Amniotic epithelial cell (primary cell): ENCODE results near the gene LHFPL2.
A peak's percentile ranks its signal among the peaks of the same experiment; 100 is the strongest.

Experiments
- DNase-seq: peaks from one replicate; pipeline ENCODE4 v3.0.0-alpha.2; 2010; ENCODE audit warnings: low read depth

LHFPL2 gene

GRCh38 chr5:78522476-78523260 is 125.9 kb downstream of the LHFPL2 start:
- DNase-seq, result peak; percentile 76

DNA sequence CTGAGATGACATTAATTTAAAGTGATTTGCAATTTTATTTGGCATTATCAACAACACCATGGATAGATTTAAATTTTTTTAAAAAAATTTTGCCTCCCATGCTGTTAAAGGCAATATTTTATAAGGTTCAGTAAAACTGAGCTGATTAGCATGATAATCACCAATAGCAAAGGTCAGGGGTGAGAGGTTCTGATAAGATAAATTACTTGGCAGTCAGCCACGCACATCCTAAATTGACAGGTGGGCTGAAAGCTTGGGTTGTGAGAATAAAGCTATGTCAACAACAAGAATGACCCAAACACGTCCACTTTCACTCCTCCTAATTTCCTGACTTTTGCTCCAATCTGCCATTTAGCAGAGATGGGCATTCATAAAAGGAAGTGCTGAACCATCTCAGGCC is 127.1 kb downstream of the LHFPL2 start:
- DNase-seq, result no peak

- DNase-seq, result no peak
Observed at GRCh38 chr5:78519198-78519941, 129.2 kb downstream of the LHFPL2 start.

- DNase-seq, result peak; percentile 71
Observed at GRCh38 chr5:78518365-78519197, 130.0 kb downstream of the LHFPL2 start.

DNA sequence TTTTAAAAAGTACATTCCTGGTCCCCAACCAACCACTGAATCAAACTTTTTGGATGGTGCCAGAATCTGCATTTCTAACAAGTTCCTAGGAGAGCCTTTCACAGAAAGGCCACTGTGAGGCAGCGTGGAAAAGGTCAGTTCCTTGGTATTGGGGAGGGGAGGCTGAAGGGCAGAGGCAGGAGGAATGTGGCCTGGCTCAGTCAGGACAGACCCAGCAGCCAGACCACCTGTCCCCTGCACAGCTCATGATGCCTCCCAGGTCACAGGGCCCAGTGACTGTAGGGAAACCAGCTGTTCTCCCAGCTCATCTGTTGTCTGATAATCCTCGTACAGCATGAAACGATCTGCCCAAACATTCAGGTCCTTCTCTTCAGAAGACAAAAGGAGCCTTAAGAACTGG is 132.9 kb downstream of the LHFPL2 start:
- no peak for DNase-seq

DNA sequence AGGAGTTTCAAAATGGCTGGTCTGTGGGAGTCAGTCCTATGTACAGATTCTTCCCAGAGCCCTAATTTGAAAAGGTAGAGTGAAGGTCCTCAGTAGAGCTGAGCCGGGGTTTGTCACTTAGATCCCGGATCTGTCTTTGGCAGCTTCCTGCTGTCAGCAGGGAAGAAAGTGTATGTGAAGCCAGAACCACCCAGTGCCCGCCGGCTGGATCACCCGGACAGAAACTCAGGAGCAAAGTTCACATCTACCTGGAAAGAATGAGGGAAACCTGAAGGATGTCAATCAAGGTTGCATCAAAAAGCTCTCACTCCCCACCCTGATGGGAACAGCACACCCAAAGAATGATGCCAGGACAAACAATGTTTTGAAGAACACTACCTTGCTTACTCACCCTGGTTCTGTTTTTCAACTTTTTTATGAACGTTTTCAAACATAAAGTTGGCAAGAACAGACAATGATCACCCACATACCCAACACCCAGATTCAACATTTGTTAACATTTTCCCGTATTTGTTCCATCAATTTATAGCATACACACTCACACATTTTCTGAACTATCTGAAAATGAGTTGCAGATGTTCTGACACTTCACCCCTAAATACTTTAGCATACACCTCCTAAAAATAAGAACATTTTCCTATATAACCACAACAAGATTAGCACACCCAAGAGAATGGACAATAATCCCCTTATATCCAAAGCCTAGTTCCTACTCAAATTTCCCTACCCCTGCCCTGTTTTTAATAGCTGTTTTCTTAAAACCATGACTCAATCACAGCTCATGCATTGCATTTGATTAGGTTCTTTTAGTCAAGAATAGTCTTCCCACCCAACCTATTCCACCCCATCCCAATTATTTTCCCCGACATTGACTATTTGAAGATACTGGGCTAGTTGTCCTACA is 133.9 kb downstream of the LHFPL2 start:
- no peak for DNase-seq

GRCh38 chr5:78513441-78513840 is 135.1 kb downstream of the LHFPL2 start:
- no peak for DNase-seq

- DNase-seq, result no peak
Observed at GRCh38 chr5:78512435-78512834, 136.1 kb downstream of the LHFPL2 start.

DNA sequence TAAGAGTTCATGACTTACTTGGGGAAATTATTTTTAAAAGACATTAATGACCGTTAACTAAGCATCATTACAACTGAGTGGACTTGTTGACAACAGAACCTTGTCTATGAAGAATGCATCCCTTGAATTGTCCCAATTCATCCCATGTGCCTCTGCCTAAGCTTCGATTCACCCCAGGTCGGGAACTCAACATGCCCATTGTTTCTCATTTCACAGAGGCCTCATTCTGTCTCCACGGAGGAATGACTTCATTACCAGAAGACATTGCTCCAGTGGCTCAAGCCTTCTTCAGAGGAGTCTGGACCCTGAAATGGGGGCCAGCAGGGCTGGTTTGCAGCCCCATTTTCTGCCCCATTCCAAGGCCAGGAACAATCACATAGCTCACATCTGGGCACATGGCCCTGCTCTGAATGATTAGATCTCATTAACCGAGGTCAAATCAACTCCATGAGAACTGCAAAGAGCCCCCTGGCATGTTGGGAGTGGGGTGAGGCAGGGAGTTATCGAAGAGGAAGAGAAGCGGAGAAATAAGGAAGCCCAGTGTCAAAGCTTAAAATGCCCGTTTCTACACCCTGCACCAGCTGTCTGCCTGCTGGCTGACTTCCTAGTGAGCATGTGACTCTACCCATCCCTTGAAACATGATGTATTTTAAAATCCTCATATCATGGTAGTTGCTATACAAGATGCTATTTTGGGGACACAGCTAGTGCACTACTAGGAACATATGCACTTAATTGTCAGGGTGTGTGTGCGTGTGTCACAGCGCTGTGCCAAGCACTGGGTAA is 137.3 kb downstream of the LHFPL2 start:
- DNase-seq, result no peak

DNA sequence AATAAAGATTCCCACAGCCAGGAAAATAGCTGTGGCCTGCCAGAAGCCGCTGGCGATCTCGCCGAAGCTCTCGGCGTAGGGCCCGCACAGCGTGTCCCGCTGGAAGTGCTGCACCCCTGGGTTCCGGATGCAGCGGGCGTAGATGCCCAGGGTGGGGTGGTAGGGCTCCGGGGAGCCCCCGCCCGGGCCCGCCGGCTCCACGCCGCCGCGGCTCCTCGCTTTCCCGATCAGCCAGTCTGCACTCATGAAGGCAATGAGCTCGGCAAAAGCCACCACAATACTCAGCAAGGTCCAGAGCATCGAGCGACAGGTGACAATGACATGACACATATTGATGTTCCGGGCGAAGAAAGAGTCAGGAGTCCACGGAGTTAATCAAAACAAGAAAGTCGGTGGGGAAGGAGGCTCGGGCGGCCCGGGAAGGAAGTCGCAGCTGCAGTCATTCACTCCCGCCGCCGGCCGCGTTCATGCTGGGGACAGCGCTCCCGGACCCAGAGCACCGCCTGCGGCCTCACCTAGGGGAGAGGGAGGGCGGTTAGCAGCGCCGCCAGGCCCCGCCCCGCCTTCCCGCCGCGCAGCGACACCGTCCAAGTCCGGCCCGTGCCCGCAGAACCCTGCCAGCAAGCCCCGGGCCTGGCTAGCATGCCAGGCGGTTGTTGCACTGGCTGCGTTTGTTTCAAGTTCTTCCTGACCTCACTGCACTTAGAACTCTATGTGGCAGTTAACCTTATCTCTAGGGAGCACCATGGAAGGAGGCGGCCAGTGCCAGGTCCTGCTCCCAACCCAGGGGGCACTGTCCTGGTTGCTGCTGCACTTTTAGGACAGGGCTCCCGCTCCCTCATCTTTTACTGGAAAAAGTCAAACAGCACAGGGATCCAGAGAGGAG is 138.4 kb downstream of the LHFPL2 start:
- no peak for DNase-seq

- DNase-seq, result no peak
Observed at GRCh38 chr5:78509145-78509865, 139.3 kb downstream of the LHFPL2 start.

GRCh38 chr5:78508186-78508765 is 140.3 kb downstream of the LHFPL2 start:
- DNase-seq, result peak; percentile 28

GRCh38 chr5:78507531-78507930 is 141.0 kb downstream of the LHFPL2 start:
- no peak for DNase-seq

DNA sequence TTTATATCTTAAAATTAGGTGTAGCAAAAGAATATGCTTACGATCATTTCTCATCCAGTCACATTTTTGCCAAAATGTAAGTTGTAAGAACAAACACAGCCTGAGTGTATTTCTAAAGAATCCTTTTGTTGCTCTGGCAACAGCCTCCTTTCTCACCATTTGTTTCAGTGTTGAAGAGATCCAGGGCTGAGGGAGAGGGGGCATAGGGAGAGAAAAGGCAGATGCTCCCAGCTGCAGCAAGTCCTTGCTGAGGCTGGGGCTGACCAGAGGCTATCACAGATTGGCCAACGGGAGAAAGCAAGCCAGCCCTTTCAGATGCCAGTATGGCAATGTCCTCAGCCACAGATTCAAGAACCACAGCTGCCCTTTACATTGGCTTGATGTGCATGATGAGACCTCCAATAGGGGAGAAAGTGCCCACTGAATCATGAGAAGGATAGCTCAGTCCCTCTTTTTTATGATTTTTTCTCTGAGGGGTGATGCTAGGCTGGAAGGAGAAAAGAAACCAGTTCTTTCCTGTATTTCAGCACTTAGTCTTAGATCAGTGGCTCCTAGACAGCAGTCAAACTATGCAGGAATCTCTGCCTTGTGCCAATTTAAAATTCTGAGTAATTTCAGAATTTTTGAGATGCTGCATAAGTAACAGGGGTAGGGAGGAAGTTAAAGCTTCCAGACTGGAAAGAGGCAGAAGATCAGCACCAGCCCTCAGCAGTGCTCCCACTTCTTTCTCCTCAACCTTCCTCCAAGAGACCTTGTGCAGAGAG is 142.1 kb downstream of the LHFPL2 start:
- no peak for DNase-seq

DNA sequence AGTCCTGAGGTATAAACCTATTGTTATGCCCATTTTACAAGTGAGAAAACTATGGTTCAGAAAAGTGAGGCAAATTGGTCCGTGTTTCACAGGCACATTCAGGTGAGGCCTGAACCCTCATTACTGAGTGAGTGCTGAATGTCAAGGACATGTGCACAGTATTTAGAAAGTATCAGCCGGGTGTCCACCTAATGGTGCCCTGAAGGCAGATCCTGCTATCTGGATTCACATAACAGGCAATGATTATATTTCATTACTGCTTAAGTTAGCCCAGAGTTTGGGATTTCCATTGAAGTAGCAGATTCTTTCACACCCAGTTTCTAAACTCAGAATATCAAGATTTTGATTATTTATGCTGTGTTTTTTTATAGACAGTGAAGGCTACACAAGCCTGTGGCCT is 142.7 kb downstream of the LHFPL2 start:
- DNase-seq, result no peak

- peak; percentile 90 for DNase-seq
Observed at GRCh38 chr5:78504704-78505677, 143.6 kb downstream of the LHFPL2 start.
